ENCODE data around the gene TTC23.

The TTC23 gene

GRCh38 chr15:99154271-99154670 is 95.1 kb downstream of the TTC23 start:
- no peak for TF ChIP-seq CTCF (IDR thresholded peaks at IDR 0.05; ENCODE audit: extremely low read depth, missing control alignments)
- no peak for DNase-seq (ENCODE audit: low spot score)

- TF ChIP-seq CTCF (IDR thresholded peaks at IDR 0.05; ENCODE audit: extremely low read depth, missing control alignments): no peak
- no peak for DNase-seq (ENCODE audit: low spot score)
These were observed 96.3 kb downstream of the TTC23 start for GRCh38 chr15:99153026-99153535.

GRCh38 chr15:99151156-99151555 is 98.2 kb downstream of the TTC23 start:
- no peak for DNase-seq (ENCODE audit: low spot score)
- TF ChIP-seq CTCF (IDR thresholded peaks at IDR 0.05; ENCODE audit: extremely low read depth, missing control alignments): no peak

GRCh38 chr15:99149366-99149765 is 100.0 kb downstream of the TTC23 start:
- TF ChIP-seq CTCF (IDR thresholded peaks at IDR 0.05; ENCODE audit: extremely low read depth, missing control alignments): no peak
- no peak for DNase-seq (ENCODE audit: low spot score)

- TF ChIP-seq CTCF (IDR thresholded peaks at IDR 0.05; ENCODE audit: extremely low read depth, missing control alignments): no peak
- no peak for DNase-seq (ENCODE audit: low spot score)
These were observed 100.5 kb downstream of the TTC23 start for GRCh38 chr15:99148851-99149276.

- no peak for TF ChIP-seq CTCF (IDR thresholded peaks at IDR 0.05; ENCODE audit: extremely low read depth, missing control alignments)
- DNase-seq (ENCODE audit: low spot score): no peak
These were observed 102.7 kb downstream of the TTC23 start for GRCh38 chr15:99146661-99147060.

GRCh38 chr15:99145778-99146177 is 103.6 kb downstream of the TTC23 start:
- no peak for DNase-seq (ENCODE audit: low spot score)
- no peak for TF ChIP-seq CTCF (IDR thresholded peaks at IDR 0.05; ENCODE audit: extremely low read depth, missing control alignments)

Measured in GM20000 (cell line).